ENCODE measurements around the gene PTPN18. TPM values are rescaled to one million over a fixed set of nuclear protein-coding genes. Genes with fewer than 3 reads are reported as not detected.
A peak's percentile ranks its signal among the peaks of the same experiment; 100 is the strongest.

Gene PTPN18
- total RNA-seq, 1 donor from 2014 or later = 14.5 TPM

DNA sequence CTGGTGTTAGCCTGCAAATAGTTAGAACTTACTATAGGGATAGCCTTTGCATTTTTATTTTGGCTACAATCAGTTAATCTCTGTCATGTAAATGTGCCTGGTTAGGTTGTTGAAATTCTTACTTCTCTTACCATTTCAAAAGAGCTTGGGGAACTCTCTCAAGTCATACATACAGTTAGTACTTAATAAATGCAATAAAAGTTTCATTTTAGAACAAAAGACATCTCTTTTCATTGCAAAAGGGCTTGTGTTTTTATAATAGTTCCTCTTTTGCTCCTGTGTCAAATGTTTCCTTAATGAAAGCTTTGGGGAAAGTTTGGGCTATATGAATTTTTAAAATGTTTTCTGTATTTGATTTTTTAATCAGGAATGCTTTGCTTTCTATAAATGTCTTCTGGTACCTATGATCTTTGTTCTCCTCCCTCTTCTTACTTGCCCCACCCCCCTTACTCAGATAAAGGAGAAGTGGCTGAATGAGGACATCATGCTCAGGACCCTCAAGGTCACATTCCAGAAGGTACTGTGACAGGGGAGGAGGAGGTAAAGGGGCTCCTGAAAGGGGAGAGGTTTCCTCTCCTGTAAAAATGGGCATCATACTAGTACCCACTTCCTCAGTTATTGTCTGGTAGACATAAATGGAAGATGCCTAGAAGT is 13.6 kb downstream of the PTPN18 start:
- TF ChIP-seq, protein P1, sequence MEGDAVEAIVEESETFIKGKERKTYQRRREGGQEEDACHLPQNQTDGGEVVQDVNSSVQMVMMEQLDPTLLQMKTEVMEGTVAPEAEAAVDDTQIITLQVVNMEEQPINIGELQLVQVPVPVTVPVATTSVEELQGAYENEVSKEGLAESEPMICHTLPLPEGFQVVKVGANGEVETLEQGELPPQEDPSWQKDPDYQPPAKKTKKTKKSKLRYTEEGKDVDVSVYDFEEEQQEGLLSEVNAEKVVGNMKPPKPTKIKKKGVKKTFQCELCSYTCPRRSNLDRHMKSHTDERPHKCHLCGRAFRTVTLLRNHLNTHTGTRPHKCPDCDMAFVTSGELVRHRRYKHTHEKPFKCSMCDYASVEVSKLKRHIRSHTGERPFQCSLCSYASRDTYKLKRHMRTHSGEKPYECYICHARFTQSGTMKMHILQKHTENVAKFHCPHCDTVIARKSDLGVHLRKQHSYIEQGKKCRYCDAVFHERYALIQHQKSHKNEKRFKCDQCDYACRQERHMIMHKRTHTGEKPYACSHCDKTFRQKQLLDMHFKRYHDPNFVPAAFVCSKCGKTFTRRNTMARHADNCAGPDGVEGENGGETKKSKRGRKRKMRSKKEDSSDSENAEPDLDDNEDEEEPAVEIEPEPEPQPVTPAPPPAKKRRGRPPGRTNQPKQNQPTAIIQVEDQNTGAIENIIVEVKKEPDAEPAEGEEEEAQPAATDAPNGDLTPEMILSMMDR (IDR thresholded peaks at IDR 0.05; ENCODE audit: insufficient read depth, low read length, severe bottlenecking) = no peak
- H3K27me3 ChIP-seq (ENCODE audit: control insufficient read depth, insufficient read depth, low read length) = no peaks in the 10 kb centered on the region
- H3K4me3 ChIP-seq (ENCODE audit: low read depth, low read length) = no peak overlapping the region
- FAIRE-seq = no peak
- no peak for DNase-seq (ENCODE audit: low read depth)
- peaks cover 2% of the 10 kb centered on the region for H3K36me3 ChIP-seq (ENCODE audit: control insufficient read depth, insufficient read depth, low read length)

DNA sequence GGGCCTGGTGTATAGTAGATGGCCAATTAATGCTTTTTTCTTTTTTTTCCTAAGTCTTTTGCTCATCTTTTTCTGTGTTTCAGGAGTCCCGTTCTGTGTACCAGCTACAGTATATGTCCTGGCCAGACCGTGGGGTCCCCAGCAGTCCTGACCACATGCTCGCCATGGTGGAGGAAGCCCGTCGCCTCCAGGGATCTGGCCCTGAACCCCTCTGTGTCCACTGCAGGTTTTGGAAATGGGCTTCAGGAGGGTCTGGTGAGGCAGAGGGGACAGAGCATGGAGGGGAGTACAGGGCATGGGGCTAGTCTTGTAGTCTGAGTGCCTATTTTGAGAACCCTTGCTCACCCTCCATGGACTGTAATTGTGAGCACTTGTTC is 14.1 kb downstream of the PTPN18 start:
- TF ChIP-seq, protein P1 (IDR thresholded peaks at IDR 0.05; ENCODE audit: insufficient read depth, low read length, severe bottlenecking) = no peak
- no peak for FAIRE-seq
- DNase-seq (ENCODE audit: low read depth) = no peak
- Histone ChIP-seq H3K36me3 (ENCODE audit: control insufficient read depth, insufficient read depth, low read length) (peaks cover 2% of the 10 kb centered on the region), H3K27me3 (ENCODE audit: control insufficient read depth, insufficient read depth, low read length) (no peaks in the 10 kb centered on the region), H3K4me3 (ENCODE audit: low read depth, low read length) (no peak overlapping the region)

DNA sequence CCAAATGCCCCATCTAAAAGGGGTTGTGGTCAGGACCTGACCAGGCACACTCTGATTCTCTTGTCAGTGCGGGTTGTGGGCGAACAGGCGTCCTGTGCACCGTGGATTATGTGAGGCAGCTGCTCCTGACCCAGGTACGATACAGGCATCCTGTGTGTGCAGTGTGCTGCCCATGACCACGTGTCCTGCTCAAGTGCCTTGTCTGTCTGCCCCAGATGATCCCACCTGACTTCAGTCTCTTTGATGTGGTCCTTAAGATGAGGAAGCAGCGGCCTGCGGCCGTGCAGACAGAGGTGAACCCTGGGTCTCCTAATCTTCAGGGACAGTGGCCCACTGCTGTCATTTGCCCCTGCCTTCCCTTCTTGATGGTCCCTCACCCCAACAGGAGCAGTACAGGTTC is 14.6 kb downstream of the PTPN18 start:
- no peaks in the 10 kb centered on the region for H3K27me3 ChIP-seq (ENCODE audit: control insufficient read depth, insufficient read depth, low read length)
- peaks cover 2% of the 10 kb centered on the region for H3K36me3 ChIP-seq (ENCODE audit: control insufficient read depth, insufficient read depth, low read length)
- TF ChIP-seq, protein P1 (IDR thresholded peaks at IDR 0.05; ENCODE audit: insufficient read depth, low read length, severe bottlenecking) = no peak
- FAIRE-seq (no peak), DNase-seq (ENCODE audit: low read depth) (no peak)
- H3K4me3 ChIP-seq (ENCODE audit: low read depth, low read length) = no peak overlapping the region

DNA sequence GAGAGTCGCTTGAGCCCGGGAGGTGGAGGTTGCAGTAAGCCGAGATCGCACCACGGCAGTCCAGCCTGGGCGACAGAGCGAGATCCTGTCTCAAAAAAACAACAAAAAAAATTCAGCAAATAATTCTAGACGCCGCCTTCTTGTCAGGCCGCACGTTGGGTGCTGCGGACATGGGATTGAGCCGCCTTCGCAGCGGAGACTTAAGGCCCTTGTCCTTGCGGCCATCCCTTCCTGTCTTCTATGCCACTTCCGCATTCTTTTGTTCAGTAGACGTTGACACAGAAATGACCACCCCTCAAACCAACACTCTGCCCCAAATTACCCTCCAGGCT is 15.8 kb downstream of the PTPN18 start:
- Histone ChIP-seq H3K4me3 (ENCODE audit: low read depth, low read length) (peak overlapping the region; percentile 55), H3K27me3 (ENCODE audit: control insufficient read depth, insufficient read depth, low read length) (no peaks in the 10 kb centered on the region), H3K36me3 (ENCODE audit: control insufficient read depth, insufficient read depth, low read length) (peaks cover 4% of the 10 kb centered on the region)
- DNase-seq (ENCODE audit: low read depth) (no peak), FAIRE-seq (no peak)
- TF ChIP-seq, protein P1 (IDR thresholded peaks at IDR 0.05; ENCODE audit: insufficient read depth, low read length, severe bottlenecking) = no peak

DNA sequence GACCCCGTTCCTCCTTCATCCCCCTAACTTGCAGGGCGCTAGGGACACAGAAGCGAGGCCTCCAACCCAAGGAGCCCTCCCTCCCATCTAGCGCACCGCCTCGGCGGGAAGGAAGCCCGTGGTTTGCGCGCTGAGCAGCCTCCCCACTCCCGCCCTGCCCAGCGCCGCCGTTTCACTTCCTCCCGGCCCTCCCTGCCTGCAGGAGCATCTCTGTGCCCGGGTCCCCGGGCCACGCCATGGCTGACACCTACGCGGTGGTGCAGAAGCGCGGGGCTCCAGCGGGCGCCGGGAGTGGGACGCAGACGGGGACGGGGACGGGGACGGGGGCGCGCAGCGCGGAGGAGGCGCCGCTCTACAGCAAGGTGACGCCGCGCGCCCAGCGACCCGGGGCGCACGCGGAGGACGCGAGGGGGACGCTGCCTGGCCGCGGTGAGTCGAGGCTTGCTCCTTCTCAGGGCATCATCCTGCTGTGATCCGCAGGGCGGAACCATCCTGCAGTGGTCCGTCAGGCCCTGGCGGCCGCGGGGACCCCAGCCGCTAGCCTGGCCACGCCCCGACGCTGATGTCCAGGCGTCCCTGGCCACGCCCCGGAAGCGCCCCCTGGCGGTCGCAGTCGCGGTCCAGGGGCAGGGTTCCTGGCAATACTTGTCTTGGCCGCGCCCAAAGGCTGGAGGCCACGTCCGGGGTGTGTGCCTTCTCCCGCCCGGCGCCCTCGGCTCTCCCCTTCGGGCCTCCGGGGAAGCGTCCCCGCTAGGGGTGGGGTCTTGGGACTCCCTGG is 16.4 kb downstream of the PTPN18 start:
- FAIRE-seq (no peak), DNase-seq (ENCODE audit: low read depth) (peak; percentile 58)
- H3K4me3 ChIP-seq (ENCODE audit: low read depth, low read length) = peak overlapping the region; percentile 55
- no peaks in the 10 kb centered on the region for H3K27me3 ChIP-seq (ENCODE audit: control insufficient read depth, insufficient read depth, low read length)
- peaks cover 4% of the 10 kb centered on the region for H3K36me3 ChIP-seq (ENCODE audit: control insufficient read depth, insufficient read depth, low read length)
- TF ChIP-seq, protein P1 (IDR thresholded peaks at IDR 0.05; ENCODE audit: insufficient read depth, low read length, severe bottlenecking) = peak; percentile 93
